Measurements from ENCODE around the gene TCN2.

- TF ChIP-seq, protein P1, sequence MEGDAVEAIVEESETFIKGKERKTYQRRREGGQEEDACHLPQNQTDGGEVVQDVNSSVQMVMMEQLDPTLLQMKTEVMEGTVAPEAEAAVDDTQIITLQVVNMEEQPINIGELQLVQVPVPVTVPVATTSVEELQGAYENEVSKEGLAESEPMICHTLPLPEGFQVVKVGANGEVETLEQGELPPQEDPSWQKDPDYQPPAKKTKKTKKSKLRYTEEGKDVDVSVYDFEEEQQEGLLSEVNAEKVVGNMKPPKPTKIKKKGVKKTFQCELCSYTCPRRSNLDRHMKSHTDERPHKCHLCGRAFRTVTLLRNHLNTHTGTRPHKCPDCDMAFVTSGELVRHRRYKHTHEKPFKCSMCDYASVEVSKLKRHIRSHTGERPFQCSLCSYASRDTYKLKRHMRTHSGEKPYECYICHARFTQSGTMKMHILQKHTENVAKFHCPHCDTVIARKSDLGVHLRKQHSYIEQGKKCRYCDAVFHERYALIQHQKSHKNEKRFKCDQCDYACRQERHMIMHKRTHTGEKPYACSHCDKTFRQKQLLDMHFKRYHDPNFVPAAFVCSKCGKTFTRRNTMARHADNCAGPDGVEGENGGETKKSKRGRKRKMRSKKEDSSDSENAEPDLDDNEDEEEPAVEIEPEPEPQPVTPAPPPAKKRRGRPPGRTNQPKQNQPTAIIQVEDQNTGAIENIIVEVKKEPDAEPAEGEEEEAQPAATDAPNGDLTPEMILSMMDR (IDR thresholded peaks at IDR 0.05 in 2 of 3, conservative IDR thresholded peaks at IDR 0.05 in 1 of 3; ENCODE audit: borderline replicate concordance in 1 of 3, insufficient read depth in 1 of 3, low read depth in 2 of 3, low read length in 2 of 3): no peak
- TF ChIP-seq EZH2 (IDR thresholded peaks at IDR 0.05) (no peak), POLR2AphosphoS5 (IDR thresholded peaks at IDR 0.05; ENCODE audit: low read depth, low read length) (no peak), SIN3A (IDR thresholded peaks at IDR 0.05; ENCODE audit: low read depth) (no peak), EZH2phosphoT487 (IDR thresholded peaks at IDR 0.05; ENCODE audit: borderline replicate concordance) (no peak), POLR2A (IDR thresholded peaks at IDR 0.05; ENCODE audit: borderline replicate concordance, extremely low read depth, insufficient read depth, insufficient read length) (no peak), CEBPB (IDR thresholded peaks at IDR 0.05; ENCODE audit: low read depth) (no peak), JUND (IDR thresholded peaks at IDR 0.05) (no peak)
- TF ChIP-seq, protein P2, sequence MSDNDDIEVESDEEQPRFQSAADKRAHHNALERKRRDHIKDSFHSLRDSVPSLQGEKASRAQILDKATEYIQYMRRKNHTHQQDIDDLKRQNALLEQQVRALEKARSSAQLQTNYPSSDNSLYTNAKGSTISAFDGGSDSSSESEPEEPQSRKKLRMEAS (IDR thresholded peaks at IDR 0.05): no peak
Observed at GRCh38 chr22:30614879-30615278, 7.9 kb downstream of the TCN2 start.

Data from HCT116 (cell line).